ENCODE data around the gene VEGFA. TPM values are rescaled to one million over a fixed set of nuclear protein-coding genes. Genes with fewer than 3 reads are reported as not detected.

The VEGFA gene
- total RNA-seq, 2 experiments from 2014 or later: 64.6 to 72.8 TPM

DNA sequence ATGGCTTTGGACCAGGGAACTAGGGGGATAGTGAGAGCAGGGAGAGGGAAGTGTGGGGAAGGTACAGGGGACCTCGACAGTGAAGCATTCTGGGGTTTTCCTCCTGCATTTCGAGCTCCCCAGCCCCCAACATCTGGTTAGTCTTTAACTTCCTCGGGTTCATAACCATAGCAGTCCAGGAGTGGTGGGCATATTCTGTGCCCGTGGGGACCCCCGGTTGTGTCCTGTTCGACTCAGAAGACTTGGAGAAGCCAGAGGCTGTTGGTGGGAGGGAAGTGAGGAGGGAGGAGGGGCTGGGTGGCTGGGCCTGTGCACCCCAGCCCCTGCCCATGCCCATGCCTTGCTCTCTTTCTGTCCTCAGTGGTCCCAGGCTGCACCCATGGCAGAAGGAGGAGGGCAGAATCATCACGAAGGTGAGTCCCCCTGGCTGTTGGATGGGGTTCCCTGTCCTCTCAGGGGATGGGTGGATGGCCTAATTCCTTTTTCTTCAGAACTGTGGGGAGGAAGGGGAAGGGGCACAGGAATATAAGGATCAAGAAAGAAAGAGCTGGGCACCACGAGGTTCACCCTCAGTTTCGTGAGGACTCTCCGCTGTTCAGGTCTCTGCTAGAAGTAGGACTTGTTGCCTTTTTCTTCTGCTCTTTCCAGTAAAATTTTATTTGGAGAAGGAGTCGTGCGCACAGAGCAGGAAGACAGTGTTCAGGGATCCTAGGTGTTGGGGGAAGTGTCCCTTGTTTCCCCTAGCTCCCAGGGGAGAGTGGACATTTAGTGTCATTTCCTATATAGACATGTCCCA is 4.2 kb downstream of the VEGFA start:
- no peak for ATAC-seq
- Mint-ChIP-seq H3K27ac (no peak overlapping the region), H3K36me3 (ENCODE audit: low read depth) (peaks cover 52% of the 10 kb centered on the region), H3K9me3 (ENCODE audit: low read depth) (no peaks in the 10 kb centered on the region), H3K4me3 (peak overlapping the region; percentile 96), H3K4me1 (peaks cover 26% of the 10 kb centered on the region), H3K27me3 (peaks cover 4% of the 10 kb centered on the region)
- intact Hi-C loops (cut with DNase I, micrococcal nuclease): loop anchor here (1.0 to 10.0 kb wide), 8 partner anchors 107 to 541 kb away; partner anchors contain the start of genes AARS2 (in 1 of the 2), HSP90AB1 (in 1 of the 2), POLR1C (in 1 of the 2) and TJAP1 (in 1 of the 2)
- DNase-seq: no peak
- CTCF ChIA-PET: interaction anchor here (0.6 to 4.5 kb wide), 31 partner anchors 9 to 1643 kb away, joined by 3 to 37 read pairs (median 4); no protein-coding TSS in a partner anchor
- POLR2A ChIA-PET: interaction anchor here (1.2 kb wide), 1 partner anchor 10 kb away, joined by 3 read pairs; no protein-coding TSS in a partner anchor

GRCh38 chr6:43774776-43775534 is 4.9 kb downstream of the VEGFA start:
- Mint-ChIP-seq H3K4me1 (peaks cover 23% of the 10 kb centered on the region), H3K27ac (no peak overlapping the region), H3K4me3 (peak overlapping the region; percentile 16), H3K9me3 (ENCODE audit: low read depth) (no peaks in the 10 kb centered on the region), H3K27me3 (peaks cover 4% of the 10 kb centered on the region), H3K36me3 (ENCODE audit: low read depth) (peaks cover 59% of the 10 kb centered on the region)
- POLR2A ChIA-PET: interaction anchor here (1.2 kb wide), 1 partner anchor 10 kb away, joined by 3 read pairs; no protein-coding TSS in a partner anchor
- CTCF ChIA-PET: interaction anchor here (0.6 to 4.5 kb wide), 21 partner anchors 8 to 371 kb away, joined by 3 to 37 read pairs (median 4); no protein-coding TSS in a partner anchor
- DNase-seq (peak; percentile 81), ATAC-seq (no peak)
- intact Hi-C loops (cut with DNase I, micrococcal nuclease): loop anchor here (1.0 to 10.0 kb wide), 7 partner anchors 108 to 540 kb away; partner anchors contain the start of genes AARS2 (in 1 of the 2), HSP90AB1 (in 1 of the 2), POLR1C (in 1 of the 2) and TJAP1 (in 1 of the 2)

DNA sequence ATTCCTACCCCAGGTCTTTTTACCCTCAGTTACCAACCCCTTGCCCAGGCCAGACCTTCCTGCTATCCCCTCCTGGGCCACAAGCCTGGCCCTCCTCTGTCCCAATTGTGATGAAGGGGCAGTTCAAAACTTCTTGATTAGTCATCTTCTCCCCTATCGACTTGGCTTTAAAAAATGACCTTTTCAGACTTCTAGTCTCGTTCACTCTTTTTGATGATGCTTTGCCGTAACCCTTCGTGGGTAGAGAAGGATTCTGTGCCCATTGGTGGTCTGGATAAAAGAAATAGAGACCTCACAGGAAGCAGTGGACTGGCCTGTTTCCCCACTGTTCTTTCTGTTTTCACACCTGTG is 5.5 kb downstream of the VEGFA start:
- DNase-seq (no peak), ATAC-seq (no peak)
- Mint-ChIP-seq H3K36me3 (ENCODE audit: low read depth) (peaks cover 62% of the 10 kb centered on the region), H3K9me3 (ENCODE audit: low read depth) (no peaks in the 10 kb centered on the region), H3K27ac (no peak overlapping the region), H3K4me3 (no peak overlapping the region), H3K27me3 (peaks cover 4% of the 10 kb centered on the region), H3K4me1 (peaks cover 23% of the 10 kb centered on the region)
- CTCF ChIA-PET: interaction anchor here (1.2 to 4.5 kb wide), 3 partner anchors 106 to 303 kb away, joined by 4 to 37 read pairs (median 17); no protein-coding TSS in a partner anchor
- intact Hi-C loops (cut with DNase I, micrococcal nuclease): loop anchor here in 1 of 2 experiments (10.0 kb wide), 1 partner anchor 539 kb away; the partner anchor contains the start of gene AARS2
- POLR2A ChIA-PET: no interaction called here

- ChIA-PET POLR2A (no interaction called here), CTCF (interaction anchor here (0.9 to 4.5 kb wide), 5 partner anchors 10 to 537 kb away, joined by 3 to 37 read pairs (median 4); partner anchors contain the start of gene AARS2)
- Mint-ChIP-seq H3K9me3 (ENCODE audit: low read depth) (no peaks in the 10 kb centered on the region), H3K36me3 (ENCODE audit: low read depth) (peaks cover 67% of the 10 kb centered on the region), H3K4me3 (no peak overlapping the region), H3K4me1 (peaks cover 23% of the 10 kb centered on the region), H3K27ac (no peak overlapping the region), H3K27me3 (peaks cover 4% of the 10 kb centered on the region)
- DNase-seq (no peak), ATAC-seq (no peak)
- intact Hi-C loops (cut with DNase I, micrococcal nuclease): loop anchor here in 1 of 2 experiments (10.0 kb wide), 1 partner anchor 539 kb away; the partner anchor contains the start of gene AARS2
Observed at GRCh38 chr6:43776115-43776798, 6.2 kb downstream of the VEGFA start.

- ChIA-PET CTCF (interaction anchor here (0.5 to 1.6 kb wide), 9 partner anchors 11 to 552 kb away, joined by 3 to 6 read pairs (median 3); partner anchors contain the start of gene AARS2), POLR2A (no interaction called here)
- intact Hi-C loops (cut with DNase I, micrococcal nuclease): loop anchor here in 1 of 2 experiments (10.0 kb wide), 1 partner anchor 538 kb away; the partner anchor contains the start of gene AARS2
- no peaks in the 10 kb centered on the region for H3K9me3 Mint-ChIP-seq (ENCODE audit: low read depth)
- DNase-seq (no peak), ATAC-seq (no peak)
- peaks cover 23% of the 10 kb centered on the region for H3K4me1 Mint-ChIP-seq
- H3K27ac Mint-ChIP-seq: no peak overlapping the region
- peaks cover 68% of the 10 kb centered on the region for H3K36me3 Mint-ChIP-seq (ENCODE audit: low read depth)
- peaks cover 4% of the 10 kb centered on the region for H3K27me3 Mint-ChIP-seq
- no peak overlapping the region for H3K4me3 Mint-ChIP-seq
Observed at GRCh38 chr6:43776799-43777776, 7.1 kb downstream of the VEGFA start.

- H3K9me3 Mint-ChIP-seq (ENCODE audit: low read depth): no peaks in the 10 kb centered on the region
- POLR2A ChIA-PET: interaction anchor here (1.6 kb wide), 1 partner anchor 8 kb away, joined by 7 read pairs; the partner anchor contains the start of gene VEGFA
- DNase-seq: no peak
- CTCF ChIA-PET: interaction anchor here (0.6 kb wide), 1 partner anchor 281 kb away, joined by 4 read pairs; no protein-coding TSS in a partner anchor
- peaks cover 2% of the 10 kb centered on the region for H3K27me3 Mint-ChIP-seq
- peaks cover 17% of the 10 kb centered on the region for H3K4me1 Mint-ChIP-seq
- H3K27ac Mint-ChIP-seq: no peak overlapping the region
- no peak overlapping the region for H3K4me3 Mint-ChIP-seq
- ATAC-seq: no peak
- intact Hi-C loops (cut with DNase I, micrococcal nuclease): loop anchor here in 1 of 2 experiments (10.0 kb wide), 1 partner anchor 537 kb away; the partner anchor contains the start of gene AARS2
- peaks cover 65% of the 10 kb centered on the region for H3K36me3 Mint-ChIP-seq (ENCODE audit: low read depth)
Observed at GRCh38 chr6:43778131-43778855, 8.3 kb downstream of the VEGFA start.

DNA sequence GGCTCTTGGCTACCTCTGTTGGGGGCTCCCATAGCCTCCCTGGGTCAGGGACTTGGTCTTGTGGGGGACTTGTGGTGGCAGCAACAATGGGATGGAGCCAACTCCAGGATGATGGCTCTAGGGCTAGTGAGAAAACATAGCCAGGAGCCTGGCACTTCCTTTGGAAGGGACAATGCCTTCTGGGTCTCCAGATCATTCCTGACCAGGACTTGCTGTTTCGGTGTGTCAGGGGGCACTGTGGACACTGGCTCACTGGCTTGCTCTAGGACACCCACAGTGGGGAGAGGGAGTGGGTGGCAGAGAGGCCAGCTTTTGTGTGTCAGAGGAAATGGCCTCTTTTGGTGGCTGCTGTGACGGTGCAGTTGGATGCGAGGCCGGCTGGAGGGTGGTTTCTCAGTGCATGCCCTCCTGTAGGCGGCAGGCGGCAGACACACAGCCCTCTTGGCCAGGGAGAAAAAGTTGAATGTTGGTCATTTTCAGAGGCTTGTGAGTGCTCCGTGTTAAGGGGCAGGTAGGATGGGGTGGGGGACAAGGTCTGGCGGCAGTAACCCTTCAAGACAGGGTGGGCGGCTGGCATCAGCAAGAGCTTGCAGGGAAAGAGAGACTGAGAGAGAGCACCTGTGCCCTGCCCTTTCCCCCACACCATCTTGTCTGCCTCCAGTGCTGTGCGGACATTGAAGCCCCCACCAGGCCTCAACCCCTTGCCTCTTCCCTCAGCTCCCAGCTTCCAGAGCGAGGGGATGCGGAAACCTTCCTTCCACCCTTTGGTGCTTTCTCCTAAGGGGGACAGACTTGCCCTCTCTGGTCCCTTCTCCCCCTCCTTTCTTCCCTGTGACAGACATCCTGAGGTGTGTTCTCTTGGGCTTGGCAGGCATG is 9.2 kb downstream of the VEGFA start:
- intact Hi-C loops (cut with DNase I, micrococcal nuclease): loop anchor here in 1 of 2 experiments (10.0 kb wide), 1 partner anchor 536 kb away; the partner anchor contains the start of gene AARS2
- H3K27me3 Mint-ChIP-seq: no peaks in the 10 kb centered on the region
- DNase-seq: no peak
- H3K27ac Mint-ChIP-seq: no peak overlapping the region
- H3K4me3 Mint-ChIP-seq: no peak overlapping the region
- H3K9me3 Mint-ChIP-seq (ENCODE audit: low read depth): no peaks in the 10 kb centered on the region
- peaks cover 14% of the 10 kb centered on the region for H3K4me1 Mint-ChIP-seq
- ChIA-PET POLR2A (interaction anchor here (1.6 kb wide), 1 partner anchor 9 kb away, joined by 7 read pairs; the partner anchor contains the start of gene VEGFA), CTCF (no interaction called here)
- peaks cover 66% of the 10 kb centered on the region for H3K36me3 Mint-ChIP-seq (ENCODE audit: low read depth)
- no peak for ATAC-seq

DNA sequence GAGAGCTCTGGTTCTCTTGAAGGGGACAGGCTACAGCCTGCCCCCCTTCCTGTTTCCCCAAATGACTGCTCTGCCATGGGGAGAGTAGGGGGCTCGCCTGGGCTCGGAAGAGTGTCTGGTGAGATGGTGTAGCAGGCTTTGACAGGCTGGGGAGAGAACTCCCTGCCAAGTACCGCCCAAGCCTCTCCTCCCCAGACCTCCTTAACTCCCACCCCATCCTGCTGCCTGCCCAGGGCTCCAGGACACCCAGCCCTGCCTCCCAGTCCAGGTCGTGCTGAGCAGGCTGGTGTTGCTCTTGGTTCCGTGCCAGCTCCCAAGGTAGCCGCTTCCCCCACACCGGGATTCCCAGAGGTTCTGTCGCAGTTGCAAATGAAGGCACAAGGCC is 9.8 kb downstream of the VEGFA start:
- ChIA-PET POLR2A (interaction anchor here (1.6 kb wide), 1 partner anchor 10 kb away, joined by 7 read pairs; the partner anchor contains the start of gene VEGFA), CTCF (no interaction called here)

GRCh38 chr6:43780293-43780692 is 10.3 kb downstream of the VEGFA start:
- ATAC-seq (no peak), DNase-seq (no peak)
- Mint-ChIP-seq H3K36me3 (ENCODE audit: low read depth) (peaks cover 71% of the 10 kb centered on the region), H3K27me3 (no peaks in the 10 kb centered on the region), H3K9me3 (ENCODE audit: low read depth) (no peaks in the 10 kb centered on the region), H3K4me3 (no peak overlapping the region), H3K27ac (no peak overlapping the region), H3K4me1 (peaks cover 3% of the 10 kb centered on the region)
- ChIA-PET POLR2A (no interaction called here), CTCF (no interaction called here)
- intact Hi-C loops (cut with DNase I, micrococcal nuclease): no loop called here

More for the DNA sequence above, 9.8 kb downstream of the VEGFA start:
- Mint-ChIP-seq H3K9me3 (ENCODE audit: low read depth) (no peaks in the 10 kb centered on the region), H3K4me3 (no peak overlapping the region), H3K36me3 (ENCODE audit: low read depth) (peaks cover 68% of the 10 kb centered on the region), H3K27me3 (no peaks in the 10 kb centered on the region), H3K4me1 (peaks cover 8% of the 10 kb centered on the region), H3K27ac (no peak overlapping the region)
- ATAC-seq (no peak), DNase-seq (no peak)
- intact Hi-C loops (cut with DNase I, micrococcal nuclease): loop anchor here in 1 of 2 experiments (10.0 kb wide), 1 partner anchor 535 kb away; the partner anchor contains the start of gene AARS2

Data from activated CD4-positive, alpha-beta T cell treated with anti-CD3 and anti-CD28 coated beads for 36 hours (primary cell).